Neural cell (in vitro differentiated cells): Measurements from ENCODE around the gene KCNK18. TPM values are rescaled to one million over a fixed set of nuclear protein-coding genes. Genes with fewer than 3 reads are reported as not detected.

ENCODE experiments used
- H2AFZ ChIP-seq: fragments of 200-600, 300-800 bp; sonication (generic), shearing (Covaris generic); 2 replicates; pipeline ENCODE4 v1.6.0; 2014; ENCODE audit warnings: low read depth, mild to moderate bottlenecking, antibody characterized with exemption, low read length, moderate library complexity
- H3F3A ChIP-seq: fragments of 200-600 bp; shearing (Covaris generic); 2 replicates; pipeline ENCODE4 v1.6.1; 2016; ENCODE audit warnings: mild to moderate bottlenecking, moderate library complexity, mixed read lengths, antibody characterized with exemption, low read length; ENCODE audit not compliant: insufficient read depth, poor library complexity, severe bottlenecking
- H3K27ac ChIP-seq: fragments of 200-600, 300-800 bp; sonication (generic), shearing (Covaris generic); 2 replicates; pipeline ENCODE4 v1.5.1; 2014; ENCODE audit warnings: mild to moderate bottlenecking, low read length, moderate library complexity
- H3K27me3 ChIP-seq: fragments of 300-800, 200-600 bp; sonication (generic), shearing (Covaris generic); 2 replicates; pipeline ENCODE4 v1.6.0; 2014; ENCODE audit warnings: mild to moderate bottlenecking, low read depth, low read length, moderate library complexity; ENCODE audit not compliant: insufficient read depth
- H3K36me3 ChIP-seq: fragments of 300-800, 200-600 bp; sonication (generic), shearing (Covaris generic); 2 replicates; pipeline ENCODE4 v1.5.1; 2014; ENCODE audit warnings: mild to moderate bottlenecking, antibody characterized with exemption, low read length, moderate library complexity; ENCODE audit not compliant: insufficient read depth
- H3K4me2 ChIP-seq: fragments of 300-800, 200-600 bp; sonication (generic), shearing (Covaris generic); 2 replicates; pipeline ENCODE4 v1.6.0; 2014; ENCODE audit warnings: mild to moderate bottlenecking, low read length
- H3K4me3 ChIP-seq: fragments of 300-800, 200-600 bp; sonication (generic), shearing (Covaris generic); 2 replicates; pipeline ENCODE4 v1.5.1; 2014; ENCODE audit warnings: mild to moderate bottlenecking, low read length, moderate library complexity
- H3K79me2 ChIP-seq: fragments of 200-600 bp; shearing (Covaris generic); replicated peaks from 2 replicates; pipeline ENCODE4 v1.6.0; 2014; ENCODE audit warnings: mild to moderate bottlenecking, low read length, moderate library complexity; ENCODE audit not compliant: insufficient read depth
- H3K9ac ChIP-seq: fragments of 300-800, 200-600 bp; sonication (generic), shearing (Covaris generic); 2 replicates; pipeline ENCODE4 v1.6.1; 2016; ENCODE audit warnings: mild to moderate bottlenecking, low read length, mixed read lengths
- H3K9me2 ChIP-seq: fragments of 200-600 bp; shearing (Covaris generic); 2 replicates; pipeline ENCODE4 v1.6.1; 2016; ENCODE audit warnings: mild to moderate bottlenecking, low read length, mixed read lengths; ENCODE audit not compliant: insufficient read depth
- H3K9me3 ChIP-seq: fragments of 200-600, 300-800 bp; sonication (generic), shearing (Covaris generic); 2 replicates; pipeline ENCODE4 v1.6.1; 2016; ENCODE audit warnings: mild to moderate bottlenecking, mixed run types, low read length, moderate library complexity, mixed read lengths
- H4K20me1 ChIP-seq: fragments of 200-600 bp; shearing (Covaris generic); 2 replicates; pipeline ENCODE4 v1.6.1; 2016; ENCODE audit warnings: mild to moderate bottlenecking, mixed run types; ENCODE audit not compliant: insufficient read depth
- CTCF ChIP-seq: fragments of 450-650 bp; IDR thresholded peaks from 2 replicates; pipeline ENCODE4 v1.5.1; 2014; ENCODE audit warnings: antibody characterized with exemption, mild to moderate bottlenecking, moderate library complexity; ENCODE audit not compliant: poor library complexity, severe bottlenecking
- EP300 ChIP-seq: fragments of 450-650 bp; conservative IDR thresholded peaks from 2 replicates; pipeline ENCODE4 v1.6.1; 2014; ENCODE audit warnings: antibody characterized with exemption, mild to moderate bottlenecking, moderate library complexity; ENCODE audit not compliant: poor library complexity, severe bottlenecking
- EZH2 ChIP-seq: fragments of 200-600, 300-800 bp; shearing (Covaris generic), sonication (generic); IDR thresholded peaks from 2 replicates; pipeline ENCODE4 v1.6.1; 2014; ENCODE audit warnings: antibody characterized with exemption, low read length, borderline replicate concordance, mild to moderate bottlenecking; ENCODE audit not compliant: insufficient read depth, poor library complexity, severe bottlenecking
- MXI1 ChIP-seq: fragments of 450-650 bp; conservative IDR thresholded peaks from 2 replicates; pipeline ENCODE4 v1.6.1; 2014; ENCODE audit warnings: antibody characterized with exemption, mild to moderate bottlenecking; ENCODE audit not compliant: poor library complexity, severe bottlenecking
- POLR2AphosphoS5 ChIP-seq: IDR thresholded peaks from 2 replicates; pipeline ENCODE4 v1.6.1; 2012
- RAD21 ChIP-seq: fragments of 450-650 bp; conservative IDR thresholded peaks from 2 replicates; pipeline ENCODE4 v1.6.1; 2014; ENCODE audit warnings: antibody characterized with exemption, mild to moderate bottlenecking, moderate library complexity
- REST ChIP-seq: IDR thresholded peaks from 2 replicates; pipeline ENCODE4 v1.6.1; 2012; ENCODE audit warnings: borderline replicate concordance
- SMC3 ChIP-seq: fragments of 450-650 bp; conservative IDR thresholded peaks from 2 replicates; pipeline ENCODE4 v1.6.1; 2014; ENCODE audit warnings: antibody characterized with exemption, mild to moderate bottlenecking, moderate library complexity; ENCODE audit not compliant: poor library complexity
- TAF1 ChIP-seq: IDR thresholded peaks from 2 replicates; pipeline ENCODE4 v1.6.1; 2012; ENCODE audit warnings: low read depth
- polyA plus RNA-seq: library from polyadenylated mRNA; depleted of rRNA; stranded (reverse); fragments of >200 nt; gene quantifications from 2 replicates; pipeline ENCODE4 v1.2.3, GENCODE V29; 2014

The KCNK18 gene
- polyA plus RNA-seq, 1 donor from 2014 or later = not detected

- Histone ChIP-seq H2AFZ (no peak overlapping the region), H3K79me2 (no peaks in the 10 kb centered on the region), H3F3A (no peaks in the 10 kb centered on the region), H3K9me3 (no peaks in the 10 kb centered on the region), H4K20me1 (no peaks in the 10 kb centered on the region), H3K4me3 (peak overlapping the region; percentile 66), H3K9me2 (no peaks in the 10 kb centered on the region), H3K27ac (no peak overlapping the region), H3K36me3 (no peaks in the 10 kb centered on the region), H3K9ac (peak overlapping the region; percentile 45), H3K27me3 (peaks cover 12% of the 10 kb centered on the region), H3K4me2 (no peak overlapping the region)
- TF ChIP-seq CTCF = peak; percentile 87
- TF ChIP-seq POLR2AphosphoS5 = no peak
- no peak for TF ChIP-seq EZH2
- peak; percentile 80 for TF ChIP-seq SMC3
- TF ChIP-seq RAD21 = peak; percentile 89
These were observed 21.3 kb upstream of the KCNK18 start for GRCh38 chr10:117175901-117176534.

GRCh38 chr10:117178190-117178589 is 19.1 kb upstream of the KCNK18 start:
- H2AFZ ChIP-seq = no peak overlapping the region
- H3K79me2 ChIP-seq = no peaks in the 10 kb centered on the region
- H3F3A ChIP-seq = no peaks in the 10 kb centered on the region
- no peak overlapping the region for H3K9ac ChIP-seq
- peaks cover 12% of the 10 kb centered on the region for H3K27me3 ChIP-seq
- no peaks in the 10 kb centered on the region for H3K9me2 ChIP-seq
- H3K9me3 ChIP-seq = no peaks in the 10 kb centered on the region
- no peaks in the 10 kb centered on the region for H3K36me3 ChIP-seq
- H3K27ac ChIP-seq = no peak overlapping the region
- no peak overlapping the region for H3K4me3 ChIP-seq
- H3K4me2 ChIP-seq = no peak overlapping the region
- TF ChIP-seq TAF1 (no peak), MXI1 (no peak)
- no peaks in the 10 kb centered on the region for H4K20me1 ChIP-seq

- H3K9me3 ChIP-seq = no peaks in the 10 kb centered on the region
- no peak overlapping the region for H3K27ac ChIP-seq
- H4K20me1 ChIP-seq = no peaks in the 10 kb centered on the region
- no peaks in the 10 kb centered on the region for H3F3A ChIP-seq
- no peak overlapping the region for H3K4me3 ChIP-seq
- H3K27me3 ChIP-seq = no peaks in the 10 kb centered on the region
- no peak overlapping the region for H2AFZ ChIP-seq
- H3K9ac ChIP-seq = no peak overlapping the region
- no peaks in the 10 kb centered on the region for H3K79me2 ChIP-seq
- H3K36me3 ChIP-seq = no peaks in the 10 kb centered on the region
- H3K4me2 ChIP-seq = no peak overlapping the region
- no peaks in the 10 kb centered on the region for H3K9me2 ChIP-seq
- TF ChIP-seq EP300 = no peak
- no peak for TF ChIP-seq RAD21
- no peak for TF ChIP-seq SMC3
- no peak for TF ChIP-seq EZH2
- TF ChIP-seq MXI1 = no peak
- TF ChIP-seq CTCF = no peak
- TF ChIP-seq TAF1 = no peak
- no peak for TF ChIP-seq POLR2AphosphoS5
- no peak for TF ChIP-seq REST
These were observed 13.0 kb upstream of the KCNK18 start for GRCh38 chr10:117184296-117184695.
